Choroid plexus epithelial cell (primary cell): ENCODE results near the gene DENND10.

Experiments
- DNase-seq: peaks from one replicate; pipeline ENCODE4 v3.0.0-alpha.2; 2010; ENCODE audit warnings: low read depth
- H3K4me3 ChIP-seq: 2 replicates; pipeline ENCODE4 v1.5.1; 2011; ENCODE audit warnings: low read depth, mild to moderate bottlenecking, control low read depth, low read length, moderate library complexity
- CTCF ChIP-seq: conservative IDR thresholded peaks from 2 replicates; pipeline ENCODE4 v1.5.1; 2011; ENCODE audit warnings: low read depth, mild to moderate bottlenecking, control low read depth, inconsistent platforms, low read length, moderate library complexity

DENND10 gene

GRCh38 chr10:119113751-119114732 is 10.1 kb downstream of the DENND10 start:
- TF ChIP-seq CTCF: peak; percentile 10
- no peak overlapping the region for H3K4me3 ChIP-seq
- DNase-seq: peak; percentile 97

- no peak for DNase-seq
- no peak for TF ChIP-seq CTCF
- H3K4me3 ChIP-seq: no peak overlapping the region
Observed at GRCh38 chr10:119115926-119116325, 12.0 kb downstream of the DENND10 start.

GRCh38 chr10:119116326-119116951 is 12.5 kb downstream of the DENND10 start:
- no peak overlapping the region for H3K4me3 ChIP-seq
- DNase-seq: peak; percentile 45
- TF ChIP-seq CTCF: no peak

GRCh38 chr10:119118231-119118630 is 14.3 kb downstream of the DENND10 start:
- no peak overlapping the region for H3K4me3 ChIP-seq
- TF ChIP-seq CTCF: no peak
- no peak for DNase-seq

GRCh38 chr10:119119400-119119799 is 15.5 kb downstream of the DENND10 start:
- H3K4me3 ChIP-seq: no peak overlapping the region
- no peak for TF ChIP-seq CTCF
- no peak for DNase-seq

- no peak overlapping the region for H3K4me3 ChIP-seq
- DNase-seq: peak; percentile 75
- TF ChIP-seq CTCF: no peak
Observed at GRCh38 chr10:119120413-119120867, 16.5 kb downstream of the DENND10 start.
